SK-N-MC (cell line): ENCODE measurements around the gene FMR1NB.

Source experiments
- EZH2 ChIP-seq: fragments of 200-600 bp; sonication (generic); IDR thresholded peaks from one replicate; pipeline ENCODE4 v1.6.1; 2017; ENCODE audit warnings: antibody characterized with exemption
- FOXP2 ChIP-seq: optimal IDR thresholded peaks from 2 replicates; pipeline ENCODE3; 2011; ENCODE audit warnings: mild to moderate bottlenecking, moderate library complexity; ENCODE audit not compliant: insufficient read depth; ENCODE audit errors: extremely low read length, control extremely low read depth
- POLR2AphosphoS5 ChIP-seq: IDR thresholded peaks from 2 replicates; pipeline ENCODE4 v1.6.1; 2012; ENCODE audit warnings: mild to moderate bottlenecking, low read depth, low read length, borderline replicate concordance

- no peak for TF ChIP-seq POLR2AphosphoS5
- no peak for TF ChIP-seq EZH2
- TF ChIP-seq FOXP2: no peak
Observed at GRCh38 chrX:148070504-148070877, 89.4 kb downstream of the FMR1NB start.
